GM19468 (cell line): ENCODE data around the gene PHKB.
"Not testable (repeated sequence)": the region's sequence is repeated elsewhere in the genome, so short reads cannot be mapped to it uniquely, and the experiment has no call there.

ENCODE experiments used
- ATAC-seq: cut with Tn5 transposase; IDR thresholded peaks from one replicate; pipeline ENCODE4 v1.9.1; 2021; ENCODE audit warnings: mild to moderate bottlenecking, moderate library complexity, moderate number of reproducible peaks; ENCODE audit not compliant: unreplicated experiment; ENCODE audit errors: extremely low read depth

Gene PHKB

DNA sequence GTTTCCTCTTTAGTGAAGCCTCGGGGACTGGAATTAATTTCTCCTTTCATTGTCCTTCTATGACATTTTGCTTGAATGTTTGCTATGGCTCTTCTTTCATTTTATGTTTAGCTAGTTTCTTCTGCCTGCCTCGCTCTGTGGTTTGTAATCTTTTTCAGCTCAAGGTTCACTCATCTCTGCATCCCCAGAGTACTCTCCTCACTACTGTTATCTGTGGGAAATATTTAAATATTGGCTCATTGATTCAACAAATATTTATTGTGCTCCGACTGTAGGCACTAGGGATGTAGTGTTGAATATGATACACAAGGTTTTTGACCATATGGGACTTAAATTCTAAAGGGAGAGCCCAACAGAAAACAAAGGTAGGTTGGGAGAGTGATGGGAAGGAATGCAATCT, 195.9 kb downstream of the PHKB start:
- no peak for ATAC-seq

DNA sequence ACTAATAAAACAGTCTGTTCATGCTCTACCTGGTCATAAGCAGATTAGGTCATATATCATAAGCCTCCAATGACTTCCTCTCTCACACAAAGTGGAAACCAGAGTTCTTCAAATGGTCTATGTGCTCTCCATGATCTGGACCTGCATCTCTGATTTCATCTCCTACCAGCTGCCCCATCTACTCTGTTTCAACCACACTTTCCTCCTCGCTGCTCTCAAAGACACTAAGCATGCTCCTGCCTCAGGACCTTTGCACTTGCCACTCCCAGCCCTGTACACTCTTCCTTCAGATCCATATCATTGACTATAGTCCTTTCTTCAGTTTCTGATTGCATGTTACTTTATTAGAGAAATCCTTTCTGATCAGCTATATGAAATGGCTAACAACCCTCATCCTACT, 196.8 kb downstream of the PHKB start:
- ATAC-seq, result no peak

- no peak for ATAC-seq
These were observed 199.4 kb downstream of the PHKB start for GRCh38 chr16:47660540-47660939.

DNA sequence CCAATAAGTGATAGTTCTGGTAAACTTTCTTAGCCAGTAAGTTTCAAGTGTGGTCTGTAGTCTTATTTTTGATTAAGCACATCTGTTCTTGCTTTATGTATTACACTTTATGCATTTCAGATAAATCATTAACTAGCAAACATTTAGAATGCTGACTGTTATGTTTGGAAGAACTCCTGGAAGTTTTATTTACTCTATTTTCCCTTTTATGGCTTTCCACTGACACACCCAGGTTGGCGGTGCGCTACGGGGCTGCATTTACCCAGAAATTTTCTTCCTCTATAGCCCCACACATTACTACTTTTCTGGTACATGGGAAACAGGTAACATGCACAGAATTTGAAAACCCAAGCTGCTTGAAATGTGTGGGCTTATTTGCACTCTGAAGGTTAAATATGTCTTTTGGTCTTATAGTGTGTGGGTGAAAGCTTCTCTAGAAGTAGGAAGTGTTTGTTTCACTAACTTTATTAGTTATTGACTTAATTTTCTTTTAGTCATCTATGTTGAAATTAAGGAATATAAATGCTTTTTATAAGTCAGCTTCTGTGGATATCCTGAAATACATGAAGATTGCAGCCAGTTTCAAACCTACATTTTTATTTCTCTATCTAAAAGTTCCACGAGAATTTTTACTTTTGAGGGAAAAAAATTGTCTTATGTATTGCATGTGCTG, 203.7 kb downstream of the PHKB start:
- ATAC-seq, result no peak

- no peak for ATAC-seq
These were observed 205.3 kb downstream of the PHKB start for GRCh38 chr16:47666434-47666833.

DNA sequence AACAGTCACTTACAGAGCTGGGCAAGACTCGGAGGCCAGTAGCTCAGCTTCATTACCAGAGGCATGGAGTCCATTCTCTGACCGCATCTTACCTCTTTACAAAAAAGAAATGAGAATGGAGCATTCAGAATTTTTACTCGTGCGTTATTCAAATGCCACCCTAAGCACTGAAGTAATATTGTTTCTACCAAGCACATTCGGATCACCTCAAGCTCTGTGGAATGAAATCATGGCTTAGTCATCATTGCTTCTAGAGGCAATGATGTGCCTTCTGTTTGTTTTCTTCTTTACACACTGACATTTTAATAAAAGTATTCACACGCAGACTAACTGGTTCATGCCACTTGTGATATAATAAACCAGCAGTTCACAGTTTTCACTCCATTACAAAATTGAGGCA, 206.8 kb downstream of the PHKB start:
- no peak for ATAC-seq

- ATAC-seq, result no peak
These were observed 211.3 kb downstream of the PHKB start for GRCh38 chr16:47672475-47672874.

GRCh38 chr16:47676635-47677177, 215.6 kb downstream of the PHKB start:
- no peak for ATAC-seq

DNA sequence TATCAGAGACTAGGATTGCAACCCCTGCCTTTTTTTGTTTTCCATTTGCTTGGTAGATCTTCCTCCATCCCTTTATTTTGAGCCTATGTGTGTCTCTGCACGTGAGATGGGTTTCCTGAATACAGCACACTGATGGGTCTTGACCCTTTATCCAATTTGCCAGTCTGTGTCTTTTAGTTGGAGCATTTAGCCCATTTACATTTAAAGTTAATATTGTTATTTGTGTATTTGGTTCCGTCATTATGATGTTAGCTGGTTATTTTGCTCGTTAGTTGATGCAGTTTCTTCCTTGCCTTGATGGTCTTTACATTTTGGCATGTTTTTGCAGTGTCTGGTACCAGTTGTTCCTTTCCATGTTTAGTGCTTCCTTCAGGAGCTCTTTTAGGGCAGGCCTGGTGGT, 220.4 kb downstream of the PHKB start:
- not testable (repeated sequence) for ATAC-seq

GRCh38 chr16:47687694-47688093, 226.6 kb downstream of the PHKB start:
- no peak for ATAC-seq

- no peak for ATAC-seq
These were observed 232.1 kb downstream of the PHKB start for GRCh38 chr16:47693226-47693625.

DNA sequence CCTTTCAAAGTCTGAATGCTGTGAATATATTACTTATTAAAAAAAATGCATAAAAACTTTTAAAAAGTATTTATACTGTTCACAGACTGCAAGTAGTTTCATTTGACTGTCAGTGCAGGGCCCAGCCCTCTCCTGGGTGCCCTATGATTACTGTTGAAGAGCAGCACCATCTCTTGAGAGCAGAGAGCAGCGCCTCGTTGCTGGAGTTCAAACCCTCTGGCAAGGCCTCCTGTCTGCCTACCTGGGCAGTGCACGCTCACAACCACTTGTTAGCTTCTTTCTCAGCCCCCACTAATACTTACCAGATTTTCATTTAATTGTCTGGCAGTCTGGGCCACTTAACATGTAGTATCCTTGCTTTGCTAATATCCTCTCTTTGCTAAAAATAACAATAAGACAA, 233.4 kb downstream of the PHKB start:
- ATAC-seq, result no peak

DNA sequence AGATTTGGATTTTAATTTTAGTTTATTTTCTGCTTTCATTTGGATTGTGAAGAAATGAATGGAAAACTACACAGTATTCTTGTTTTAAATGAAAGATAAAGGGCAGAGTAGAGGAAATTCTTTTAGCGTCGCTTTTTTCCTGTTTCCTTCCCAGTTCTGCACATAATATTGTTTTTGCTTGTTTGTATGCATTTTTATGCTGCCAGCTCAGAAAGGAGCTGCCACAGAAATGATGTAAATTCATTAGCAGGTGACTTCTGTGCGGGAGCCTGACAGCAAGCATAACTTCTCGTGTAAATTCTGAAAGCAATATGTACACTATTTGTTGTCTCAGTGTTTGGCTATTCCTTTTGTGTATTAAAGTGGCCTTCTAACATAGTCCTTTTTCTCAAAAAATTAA, 234.6 kb downstream of the PHKB start:
- no peak for ATAC-seq

- no peak for ATAC-seq
These were observed 236.7 kb downstream of the PHKB start for GRCh38 chr16:47697826-47698225.

DNA sequence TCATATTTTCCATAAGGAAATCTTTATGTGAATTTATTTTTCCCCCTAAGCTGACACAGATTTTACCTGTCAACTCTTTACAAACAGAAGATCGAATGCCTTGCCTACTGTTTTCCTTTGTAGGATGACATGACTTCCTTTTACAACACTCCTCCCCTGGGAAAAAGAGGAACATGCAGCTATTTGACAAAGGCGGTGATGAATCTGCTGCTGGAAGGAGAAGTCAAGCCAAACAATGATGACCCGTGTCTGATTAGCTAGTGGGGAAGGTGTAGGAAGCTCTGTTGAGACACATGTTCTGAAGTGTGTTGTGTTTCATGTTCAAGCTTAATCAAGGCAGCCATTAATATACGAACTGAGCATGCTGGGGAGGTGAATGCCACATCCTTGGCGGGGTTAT, 238.0 kb downstream of the PHKB start:
- ATAC-seq, result no peak

DNA sequence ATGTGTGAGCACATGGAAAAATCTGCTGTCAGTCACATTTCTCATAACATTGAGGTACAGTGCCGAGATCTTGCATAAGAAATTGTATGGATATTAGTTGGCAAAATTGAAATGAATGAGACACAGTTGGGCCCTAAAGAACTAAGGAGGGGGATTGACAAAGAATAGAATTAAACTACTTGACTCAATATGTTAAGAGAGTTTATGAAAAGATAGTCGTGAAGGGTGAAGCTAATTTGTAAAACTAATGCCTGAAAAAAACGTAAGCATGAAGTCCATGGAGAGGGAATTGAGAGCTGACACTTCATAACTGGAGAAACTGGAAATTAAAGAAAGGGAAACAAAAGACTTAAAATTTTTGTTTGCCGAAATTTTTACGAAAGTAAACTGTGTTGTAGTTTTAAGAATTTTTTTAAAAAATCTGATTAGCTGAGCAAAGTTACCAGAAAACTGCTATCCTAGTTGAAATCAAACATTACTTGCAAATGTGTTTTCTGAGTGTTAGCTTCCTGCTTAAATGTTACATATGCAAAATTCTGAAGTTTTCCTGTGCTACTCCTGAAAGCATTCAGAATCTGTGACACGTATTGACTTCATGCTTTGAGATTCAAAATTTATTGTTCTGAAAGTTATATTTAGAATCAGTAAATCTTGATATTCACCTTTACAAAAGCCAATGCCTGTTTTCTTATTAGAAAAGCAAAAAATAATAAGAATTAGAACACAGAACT, 239.9 kb downstream of the PHKB start:
- no peak for ATAC-seq

DNA sequence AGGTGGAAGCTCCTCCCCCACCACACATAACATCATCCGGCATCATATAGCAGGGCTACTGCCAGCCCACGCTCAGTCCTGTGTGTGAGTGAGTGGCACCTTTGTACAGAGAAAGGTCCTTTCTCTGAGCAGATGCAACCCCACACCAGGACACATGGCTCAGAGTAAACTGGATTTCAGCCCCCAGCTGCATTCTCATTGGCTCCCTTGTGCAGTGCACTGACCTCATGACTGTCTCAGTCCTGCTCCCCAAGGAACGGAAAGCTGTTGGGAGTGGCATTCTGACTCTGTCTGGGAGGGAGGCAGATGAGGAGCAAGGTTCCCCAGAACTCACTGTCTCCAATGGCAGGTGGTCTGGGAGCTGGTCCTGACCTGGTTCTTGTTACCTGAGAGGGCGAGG, 244.1 kb downstream of the PHKB start:
- no peak for ATAC-seq

DNA sequence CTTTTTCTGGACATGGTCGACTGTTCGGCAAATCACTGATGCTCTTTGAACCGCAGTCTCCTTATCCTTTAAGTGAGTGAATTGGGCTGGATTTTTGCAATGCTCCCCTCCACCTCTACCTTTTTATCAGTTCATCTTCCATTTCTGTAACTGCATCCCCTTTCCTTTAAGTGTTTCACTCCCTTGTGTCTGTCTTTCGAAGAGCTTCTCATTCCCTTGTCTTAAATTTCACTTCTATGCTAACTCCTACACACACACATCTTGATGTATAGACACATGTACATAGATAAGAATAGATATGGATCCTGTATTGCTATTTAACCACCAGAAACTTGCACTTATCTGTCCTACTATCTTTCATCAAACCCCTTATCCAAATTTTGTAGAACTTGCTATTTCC, 250.7 kb downstream of the PHKB start:
- ATAC-seq, result no peak

DNA sequence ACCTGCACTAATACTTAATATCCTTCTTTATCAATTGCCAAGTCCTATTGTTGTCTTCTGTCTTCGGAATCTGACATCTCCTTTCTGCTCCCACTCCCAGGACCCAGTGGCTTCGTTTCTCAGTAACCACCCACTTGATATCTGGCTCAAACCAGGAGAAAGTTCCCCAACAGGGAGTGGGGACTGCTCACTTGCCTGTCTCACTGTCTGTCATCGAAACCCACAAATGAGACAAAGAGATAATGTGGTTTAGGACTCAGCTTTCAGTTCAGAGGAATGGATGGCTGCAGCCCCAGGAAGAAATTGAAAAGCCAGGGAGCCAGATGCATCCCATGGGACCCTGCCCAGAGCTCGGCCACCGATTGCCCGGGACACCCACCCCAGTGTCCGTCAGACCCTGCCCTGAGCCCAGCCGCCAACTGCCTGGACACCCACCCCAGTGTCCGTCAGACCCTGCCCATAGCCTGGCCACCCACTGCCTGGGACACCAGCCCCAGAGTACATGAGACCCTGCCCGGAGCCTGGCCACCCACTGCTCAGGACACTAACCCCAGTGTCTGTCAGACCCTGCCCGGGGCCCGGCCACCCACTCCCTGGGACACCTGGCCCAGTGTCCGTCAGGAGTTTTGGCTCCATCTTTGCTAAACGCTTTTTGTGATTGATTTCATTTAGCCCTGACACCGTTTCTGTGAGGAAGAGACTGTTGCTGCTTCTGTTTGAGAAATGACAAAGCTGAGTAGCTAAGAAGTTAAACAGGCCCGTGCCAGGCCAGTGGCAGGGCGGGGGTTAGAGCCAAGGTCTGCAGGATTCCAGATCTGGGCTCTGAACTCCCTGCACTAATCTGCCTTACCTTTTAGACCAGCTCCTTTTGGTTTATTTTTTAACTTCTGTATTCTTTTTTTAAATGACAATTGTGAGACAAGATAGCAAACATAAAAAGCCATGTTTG, 251.4 kb downstream of the PHKB start:
- ATAC-seq, result no peak

GRCh38 chr16:47713225-47713595, 252.1 kb downstream of the PHKB start:
- no peak for ATAC-seq
